NAMALWA (cell line): Measurements from ENCODE around the gene DDX42.
A peak's percentile ranks its signal among the peaks of the same experiment; 100 is the strongest.

Experiments
- DNase-seq: peaks from one replicate; pipeline ENCODE4 v3.0.0-alpha.2; 2015; ENCODE audit warnings: low spot score

The DDX42 gene, protein sequence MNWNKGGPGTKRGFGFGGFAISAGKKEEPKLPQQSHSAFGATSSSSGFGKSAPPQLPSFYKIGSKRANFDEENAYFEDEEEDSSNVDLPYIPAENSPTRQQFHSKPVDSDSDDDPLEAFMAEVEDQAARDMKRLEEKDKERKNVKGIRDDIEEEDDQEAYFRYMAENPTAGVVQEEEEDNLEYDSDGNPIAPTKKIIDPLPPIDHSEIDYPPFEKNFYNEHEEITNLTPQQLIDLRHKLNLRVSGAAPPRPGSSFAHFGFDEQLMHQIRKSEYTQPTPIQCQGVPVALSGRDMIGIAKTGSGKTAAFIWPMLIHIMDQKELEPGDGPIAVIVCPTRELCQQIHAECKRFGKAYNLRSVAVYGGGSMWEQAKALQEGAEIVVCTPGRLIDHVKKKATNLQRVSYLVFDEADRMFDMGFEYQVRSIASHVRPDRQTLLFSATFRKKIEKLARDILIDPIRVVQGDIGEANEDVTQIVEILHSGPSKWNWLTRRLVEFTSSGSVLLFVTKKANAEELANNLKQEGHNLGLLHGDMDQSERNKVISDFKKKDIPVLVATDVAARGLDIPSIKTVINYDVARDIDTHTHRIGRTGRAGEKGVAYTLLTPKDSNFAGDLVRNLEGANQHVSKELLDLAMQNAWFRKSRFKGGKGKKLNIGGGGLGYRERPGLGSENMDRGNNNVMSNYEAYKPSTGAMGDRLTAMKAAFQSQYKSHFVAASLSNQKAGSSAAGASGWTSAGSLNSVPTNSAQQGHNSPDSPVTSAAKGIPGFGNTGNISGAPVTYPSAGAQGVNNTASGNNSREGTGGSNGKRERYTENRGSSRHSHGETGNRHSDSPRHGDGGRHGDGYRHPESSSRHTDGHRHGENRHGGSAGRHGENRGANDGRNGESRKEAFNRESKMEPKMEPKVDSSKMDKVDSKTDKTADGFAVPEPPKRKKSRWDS

GRCh38 chr17:63774141-63774968, at the start of gene DDX42:
Gene DDX42, plus strand, starts transcription at chr17:63774170. Its CDS starts 12,880 bp downstream, at chr17:63787050.
- DNase-seq: no peak

GRCh38 chr17:63735691-63736090, 38.3 kb upstream of the DDX42 start:
- DNase-seq: no peak

DNA sequence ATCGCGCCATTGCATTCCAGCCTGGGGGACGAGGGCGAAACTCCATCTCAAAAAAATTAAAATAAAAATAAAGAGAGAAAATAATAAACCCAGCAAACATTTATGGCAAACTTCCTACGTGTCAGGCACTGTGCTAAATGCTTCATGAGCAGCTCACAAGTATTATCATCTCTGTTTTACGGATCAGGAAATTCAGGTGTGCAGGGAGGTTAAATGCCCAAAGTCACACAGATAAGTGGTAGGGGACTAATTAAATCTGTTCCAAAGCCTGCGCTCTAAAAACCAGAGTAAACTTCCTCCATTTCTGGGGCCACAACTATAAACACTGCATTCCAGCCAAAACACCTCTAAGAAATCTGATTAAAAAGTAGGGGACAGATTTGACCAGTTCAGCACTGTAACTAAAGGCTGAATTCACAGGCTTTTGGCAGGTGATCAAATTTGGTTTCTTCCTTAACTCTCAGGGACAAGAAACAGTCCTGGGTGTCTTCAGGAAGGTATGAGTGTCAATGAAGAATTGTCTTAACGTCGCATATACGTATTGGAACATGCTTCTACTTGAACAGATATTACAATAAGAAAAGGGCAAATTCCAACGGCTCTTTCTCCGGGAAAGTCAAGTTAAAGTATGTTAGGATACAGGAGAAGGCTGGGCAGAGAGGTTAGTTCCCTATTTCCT, 33.4 kb upstream of the DDX42 start:
- peak; percentile 57 for DNase-seq

DNA sequence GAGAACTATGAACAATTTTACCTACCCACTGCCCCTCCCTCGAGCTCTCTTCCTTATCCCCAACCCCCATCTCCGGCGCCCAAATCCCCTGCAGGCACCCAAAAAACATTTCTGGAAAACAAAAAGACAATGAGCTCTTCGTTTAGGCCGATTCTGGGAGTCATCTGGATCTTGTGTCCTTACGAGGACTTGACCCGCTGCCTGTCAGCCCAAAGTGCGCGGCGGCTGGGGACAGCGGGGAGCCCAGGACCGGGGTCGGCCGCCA, 32.9 kb upstream of the DDX42 start:
- no peak for DNase-seq

- peak; percentile 98 for DNase-seq
Measured at GRCh38 chr17:63741408-63742173, 32.4 kb upstream of the DDX42 start, which contains the start of gene STRADA. Gene STRADA, minus strand, starts transcription at chr17:63741799. Its CDS starts 13,430 bp downstream, at chr17:63728369.

DNA sequence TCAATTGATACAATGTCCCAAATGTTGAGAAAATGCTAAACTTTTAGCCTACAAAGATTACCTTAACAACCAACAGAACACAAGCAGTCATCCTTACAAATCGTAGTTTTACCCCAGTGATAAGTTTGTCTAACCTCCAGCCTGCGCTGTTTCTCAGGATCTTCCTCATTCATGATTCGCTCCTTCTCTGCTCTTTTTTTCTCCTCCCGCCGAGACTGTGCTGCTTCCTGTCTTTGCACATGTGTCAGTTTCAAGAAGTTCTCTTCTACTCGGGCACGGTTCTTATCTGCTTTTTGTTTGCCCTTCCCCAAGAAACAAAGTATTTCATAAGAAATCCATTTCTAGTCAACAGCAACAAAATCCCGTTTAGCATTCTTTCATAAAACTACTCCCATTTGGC, 22.2 kb upstream of the DDX42 start:
- no peak for DNase-seq

DNA sequence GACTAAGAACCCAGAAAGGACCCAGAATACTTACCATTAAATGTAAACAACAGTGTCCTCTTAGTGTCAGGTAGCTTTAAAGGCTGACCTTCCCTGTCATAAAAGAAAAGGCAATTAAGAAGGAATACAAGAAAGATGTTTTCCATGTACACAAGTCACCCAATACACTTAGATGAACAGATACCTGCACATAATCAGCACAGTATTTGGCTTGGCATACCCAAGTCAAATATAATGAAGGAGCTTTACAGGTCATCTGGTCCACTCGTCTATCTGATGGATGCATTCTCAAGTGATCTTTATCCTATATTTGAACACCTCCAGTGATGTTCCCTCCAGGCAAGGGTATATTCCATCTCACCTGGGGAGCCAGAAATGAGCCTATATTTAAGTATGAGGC, 21.3 kb upstream of the DDX42 start:
- DNase-seq: no peak

DNA sequence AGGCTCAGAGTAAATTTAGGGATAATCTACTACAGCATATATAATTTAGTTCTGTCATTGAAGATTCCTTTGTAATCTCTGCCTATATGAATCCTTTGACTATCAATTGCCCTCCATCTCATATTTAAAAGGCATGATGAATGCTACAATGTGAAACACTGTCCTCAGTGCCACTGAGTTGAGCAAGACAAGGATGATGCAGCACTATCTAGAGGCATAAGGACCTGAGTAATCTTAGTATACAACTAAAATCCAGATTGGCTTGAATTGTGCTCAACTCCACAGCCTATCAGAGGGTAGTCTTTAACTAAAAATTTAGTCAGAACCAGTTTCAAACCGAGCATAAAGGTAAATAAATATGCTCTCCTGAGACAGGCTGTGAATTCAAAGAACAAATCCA, 20.8 kb upstream of the DDX42 start:
- DNase-seq: no peak

DNA sequence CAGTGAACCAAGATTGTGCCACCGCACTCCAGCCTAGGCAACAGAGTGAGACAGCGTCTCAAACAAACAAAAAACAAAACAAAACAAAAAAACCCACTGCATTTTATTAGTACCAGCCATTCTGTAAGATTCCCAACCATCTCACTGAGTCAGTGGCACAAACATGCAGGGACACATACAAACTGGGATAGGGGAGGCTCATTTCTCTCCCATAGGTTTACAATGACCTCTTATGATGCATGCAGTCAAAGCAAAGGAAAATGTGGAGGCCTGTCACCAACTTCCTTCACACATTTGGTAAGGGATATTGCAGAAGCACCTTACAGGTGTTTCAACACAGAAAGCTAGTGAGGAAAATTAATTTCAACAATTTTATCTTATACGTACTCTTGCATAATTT, 19.9 kb upstream of the DDX42 start:
- no peak for DNase-seq

GRCh38 chr17:63758428-63758827, 15.5 kb upstream of the DDX42 start:
- no peak for DNase-seq

DNA sequence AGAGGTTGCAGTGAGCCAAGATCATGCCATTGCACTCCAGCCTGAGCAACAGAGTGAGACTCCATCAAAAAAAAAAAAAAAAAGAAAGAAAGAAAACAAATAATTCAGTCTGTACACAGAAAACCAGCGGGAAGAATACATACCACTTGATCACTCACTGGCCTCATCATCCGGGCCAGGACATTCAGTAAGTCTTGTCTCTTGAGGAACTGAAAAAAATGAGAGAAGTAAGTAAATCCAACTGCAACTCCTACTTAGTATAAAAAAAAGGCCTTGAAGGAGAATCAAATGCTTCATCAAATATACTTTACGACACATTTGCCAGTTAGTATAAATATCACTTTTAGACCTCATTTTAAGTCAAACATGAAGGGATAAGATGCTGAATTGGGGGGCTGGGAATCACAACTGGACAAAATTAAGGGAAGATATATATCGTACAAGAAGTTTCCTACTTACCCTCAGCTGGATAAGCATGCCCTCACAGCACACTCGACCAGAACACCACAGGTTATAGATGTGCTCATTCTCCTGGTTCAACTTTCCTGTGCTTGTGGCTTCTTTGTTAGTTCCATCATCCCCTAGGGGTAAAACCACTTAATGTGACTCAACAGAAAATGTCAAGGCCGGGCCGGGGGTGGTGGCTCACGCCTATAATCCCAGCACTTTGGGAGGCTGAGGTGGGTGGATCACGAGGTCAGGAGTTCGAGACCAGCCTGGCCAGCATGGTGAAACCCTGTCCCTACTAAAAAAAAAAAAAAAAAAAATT, 13.0 kb upstream of the DDX42 start:
- no peak for DNase-seq

GRCh38 chr17:63762161-63763078, 11.6 kb upstream of the DDX42 start:
- DNase-seq: no peak

DNA sequence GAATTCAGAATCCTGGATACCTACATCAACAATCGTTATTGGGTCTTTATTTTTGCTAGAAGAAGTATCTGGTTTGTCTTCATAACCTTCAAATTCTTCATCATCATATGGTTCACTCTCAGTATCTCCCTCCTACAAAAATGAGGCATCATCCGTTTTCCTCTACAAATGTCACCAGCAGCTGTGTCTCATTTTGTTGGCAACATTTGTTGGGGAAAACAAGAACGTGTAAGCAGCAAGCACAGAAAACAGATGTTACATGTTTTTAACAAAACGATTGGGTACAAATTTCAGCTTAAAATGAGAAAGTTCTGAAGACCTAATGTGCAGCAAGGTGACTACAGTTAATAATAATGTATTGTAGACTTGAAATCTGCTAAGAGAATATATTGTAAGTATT, 9.3 kb upstream of the DDX42 start:
- DNase-seq: no peak

DNA sequence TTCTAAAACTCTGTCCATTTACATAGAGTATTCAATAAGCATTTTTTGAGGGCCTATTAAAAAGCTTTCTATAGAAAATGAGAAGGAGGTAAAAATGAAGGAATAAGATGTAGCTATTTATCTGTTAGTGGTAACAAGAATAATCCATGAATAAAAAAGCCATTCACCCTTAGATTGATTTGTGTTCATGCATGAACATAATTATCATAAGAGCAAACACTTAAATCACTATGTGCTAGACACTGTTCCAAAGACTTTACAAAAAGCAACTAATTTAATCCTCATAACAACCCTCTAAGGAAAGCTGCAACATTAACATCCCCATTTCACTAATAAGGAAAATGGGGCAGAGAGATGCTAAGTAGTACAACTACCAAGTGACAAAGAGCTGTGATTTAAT, 7.2 kb upstream of the DDX42 start:
- DNase-seq: no peak

DNA sequence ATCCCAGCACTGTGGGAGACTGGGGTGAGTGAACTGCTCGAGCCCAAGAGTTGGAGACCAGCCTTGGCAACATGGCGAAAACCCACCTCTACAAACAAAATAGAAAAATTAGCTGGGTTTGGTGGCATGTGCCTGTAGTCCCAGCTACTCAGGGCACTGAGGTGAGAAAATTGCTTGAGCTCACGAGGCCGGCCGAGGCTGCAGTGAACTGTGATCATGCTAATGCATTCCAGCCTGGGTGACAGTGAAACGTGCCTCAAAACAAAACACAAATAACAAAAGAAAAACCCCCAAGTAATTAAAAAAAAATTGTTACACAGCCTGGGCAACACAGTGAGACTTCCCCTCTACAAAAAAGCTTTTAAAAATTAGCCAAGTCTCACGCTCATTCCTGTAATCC, 5.5 kb upstream of the DDX42 start:
- no peak for DNase-seq

DNA sequence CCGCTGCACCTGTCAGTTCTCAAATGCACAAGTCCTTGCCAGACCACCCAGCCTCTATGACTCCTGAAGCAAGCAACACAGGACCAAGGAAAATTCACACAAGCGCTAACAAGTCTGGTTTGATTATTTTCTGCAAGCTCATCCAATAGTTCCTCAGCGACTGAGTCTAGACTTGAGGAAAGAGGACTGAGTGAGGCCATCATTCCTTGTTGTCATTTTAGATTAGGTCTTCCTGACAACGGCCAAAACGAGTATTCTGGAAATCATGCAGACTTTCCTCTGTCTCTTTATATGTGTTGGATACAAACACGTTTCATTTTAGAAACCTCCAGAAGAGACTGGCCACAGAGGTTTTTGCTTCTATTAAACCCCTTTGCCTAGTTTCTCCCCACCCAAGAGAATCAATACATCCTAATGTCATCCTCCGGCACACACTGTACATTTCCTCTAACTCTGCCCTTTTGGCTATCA, 1.1 kb upstream of the DDX42 start:
- peak; percentile 51 for DNase-seq

- peak; percentile 99 for DNase-seq
Measured at GRCh38 chr17:63773272-63774140, 464 bp upstream of the DDX42 start, which contains the start of gene CCDC47. Gene CCDC47, minus strand, starts transcription at chr17:63773597. Its CDS starts 7,422 bp downstream, at chr17:63766175.

DNA sequence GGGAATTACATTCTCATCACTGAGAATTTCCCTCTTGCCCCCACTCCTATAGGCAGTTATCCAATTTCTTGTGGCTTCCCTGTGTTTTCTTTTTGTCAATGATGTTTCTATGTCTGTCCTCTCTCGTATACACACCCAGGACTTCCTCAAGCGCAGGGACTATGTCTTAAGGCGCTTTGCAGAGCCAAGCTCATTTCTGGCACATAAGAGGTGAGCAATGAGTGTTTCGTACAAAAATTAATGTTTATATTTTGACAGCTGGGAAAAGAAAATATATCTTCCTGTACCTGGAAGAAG, 947 bp downstream of the DDX42 start:
- peak; percentile 54 for DNase-seq
